Measurements from ENCODE around the gene POLDIP2.
"Not testable (repeated sequence)": the region's sequence is repeated elsewhere in the genome, so short reads cannot be mapped to it uniquely, and the experiment has no call there.

POLDIP2 gene

DNA sequence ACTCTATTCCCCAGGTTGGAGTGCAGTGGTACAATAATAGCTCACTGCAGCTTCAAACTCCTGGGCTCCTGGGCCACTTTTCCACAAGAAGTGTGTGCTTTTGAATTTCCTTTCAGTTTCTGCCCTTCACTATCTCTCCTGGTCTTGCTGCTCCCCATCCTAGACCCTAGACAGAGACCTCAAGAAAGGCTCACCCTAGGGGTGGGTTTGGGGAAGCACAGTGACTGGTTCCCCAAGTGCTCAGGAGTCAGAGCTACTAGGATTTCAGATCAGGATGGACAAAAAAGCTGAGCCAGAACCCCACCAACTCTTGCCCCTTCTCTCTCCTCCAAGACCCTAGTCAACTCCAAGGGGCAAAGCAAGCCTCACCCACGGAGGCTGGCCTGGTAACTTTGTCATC, 9.3 kb upstream of the POLDIP2 start:
- DNase-seq (ENCODE audit: extremely low read depth in 1 of 2, low read depth in 1 of 2), result no peak

DNA sequence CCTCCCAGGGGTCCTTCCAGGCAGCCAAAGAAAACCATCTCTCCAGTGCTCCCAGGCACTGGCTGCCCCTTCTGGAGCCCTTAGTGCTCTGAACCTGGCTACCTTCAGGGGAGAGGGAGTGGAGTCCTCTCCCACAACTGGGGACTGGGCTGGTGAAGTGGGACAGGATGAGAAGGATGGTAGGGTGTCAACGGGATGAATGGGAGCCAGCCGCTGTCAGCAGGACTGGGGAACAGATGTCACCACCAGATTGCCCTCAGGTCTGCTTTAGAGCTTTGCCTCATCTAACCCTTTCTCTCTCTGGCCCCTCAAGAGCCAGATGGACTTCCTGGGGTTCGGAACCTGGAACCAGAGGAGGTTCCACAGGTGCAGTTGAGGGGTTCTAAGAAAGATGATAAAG, 8.2 kb upstream of the POLDIP2 start:
- no peak for DNase-seq (ENCODE audit: extremely low read depth in 1 of 2, low read depth in 1 of 2)

DNA sequence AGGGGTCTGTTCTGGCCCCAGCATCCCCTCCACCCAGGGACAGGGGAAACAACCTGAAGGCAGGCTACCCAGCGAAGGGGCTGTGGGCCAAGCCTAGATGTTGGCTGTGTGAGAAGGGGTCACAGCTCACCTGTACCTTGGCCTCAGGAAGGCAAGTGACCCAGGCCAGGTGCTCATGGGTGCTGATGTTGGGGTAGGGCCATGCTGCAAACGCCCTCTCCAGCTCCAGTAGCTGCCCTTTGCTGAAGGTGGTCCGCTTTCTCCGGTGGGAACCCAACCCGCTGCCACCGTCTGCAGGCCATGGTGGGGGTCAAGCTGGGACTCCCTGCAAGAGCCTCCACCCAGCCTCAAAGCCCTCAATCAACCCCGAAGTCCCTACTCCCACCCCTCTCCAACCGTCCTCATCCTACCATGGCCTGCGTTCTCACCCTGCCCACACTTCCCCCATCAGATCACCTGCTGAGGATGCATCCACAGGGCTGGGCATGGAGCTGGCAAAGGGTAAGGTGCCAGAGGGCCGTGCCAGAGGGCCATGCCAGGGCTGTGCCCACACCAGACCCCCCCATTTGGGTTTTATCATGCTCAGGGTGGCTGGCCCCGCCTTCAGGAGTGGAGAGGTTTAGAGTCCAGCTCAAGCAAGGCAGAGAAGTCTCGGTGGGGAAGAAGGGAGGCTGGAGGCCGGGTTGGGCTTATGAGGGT, 7.5 kb upstream of the POLDIP2 start, which contains the start of gene SEBOX:
Gene SEBOX (minus strand): TSS at position 535 of the 699 bp plus-strand sequence. CDS start 48 bp downstream, at position 487.
- DNase-seq (ENCODE audit: extremely low read depth in 1 of 2, low read depth in 1 of 2), result no peak

DNA sequence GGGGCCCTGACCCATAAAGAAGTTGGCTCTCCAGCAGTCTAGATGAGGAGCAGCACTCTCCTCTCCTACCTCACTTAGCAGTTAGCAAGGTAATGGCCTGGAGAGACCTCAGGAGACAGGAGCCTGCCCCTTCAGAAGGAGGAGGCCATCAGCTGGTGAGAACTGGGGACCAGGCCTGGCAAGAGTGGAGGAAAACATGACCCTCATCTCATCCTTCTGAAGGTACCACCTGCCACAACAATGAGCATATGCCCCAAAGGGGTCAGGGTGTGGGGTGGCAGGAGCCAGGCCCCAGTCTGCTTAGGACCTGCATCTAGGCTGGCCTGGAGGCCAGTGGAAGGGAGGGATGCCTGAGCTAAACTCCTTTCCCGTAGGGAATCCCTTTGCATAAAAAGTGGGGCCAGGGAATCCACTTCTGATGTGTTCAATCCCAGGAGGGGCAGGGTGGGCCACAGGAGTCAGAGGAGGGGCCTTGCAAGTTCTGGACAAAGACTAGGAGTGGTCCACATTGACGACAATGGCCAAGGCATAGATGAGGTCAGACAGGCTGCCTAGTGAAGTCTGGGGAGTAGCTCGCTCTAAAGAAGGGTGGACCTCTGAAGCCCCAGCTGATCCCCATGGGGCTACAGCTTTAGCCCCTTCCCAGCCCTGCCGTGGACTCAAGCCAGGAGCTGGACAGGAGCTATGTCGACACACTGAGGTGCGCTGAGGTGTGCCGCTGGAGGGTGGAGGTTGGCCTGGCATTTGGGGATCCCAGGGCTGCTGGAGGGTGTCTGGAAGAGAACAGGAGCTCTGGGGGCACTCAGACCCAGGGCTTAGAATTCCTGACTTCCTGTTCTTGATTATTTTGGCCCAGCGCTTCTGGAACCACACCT, 6.7 kb upstream of the POLDIP2 start:
- DNase-seq (ENCODE audit: extremely low read depth in 1 of 2, low read depth in 1 of 2), result no peak

DNA sequence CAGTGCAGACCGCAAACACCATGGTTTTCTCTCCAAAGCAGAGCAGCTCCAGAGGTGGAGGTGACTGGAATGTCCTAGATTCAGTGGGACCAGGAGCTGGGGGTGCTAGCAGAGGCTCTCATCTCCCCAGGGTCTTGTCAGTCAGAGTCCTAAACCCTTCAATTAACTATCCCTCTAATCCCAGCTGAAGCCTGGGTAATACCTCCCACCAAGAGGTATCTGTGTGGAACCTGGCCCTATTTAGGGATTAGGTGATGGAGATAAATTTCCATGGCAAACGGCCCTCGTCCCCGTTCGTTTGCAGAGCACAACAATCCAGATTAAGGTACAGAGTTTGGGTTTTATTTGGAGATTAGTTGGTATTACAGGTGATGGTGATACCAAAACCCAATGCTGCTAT, 5.9 kb upstream of the POLDIP2 start:
- DNase-seq (ENCODE audit: extremely low read depth in 1 of 2, low read depth in 1 of 2), result no peak

DNA sequence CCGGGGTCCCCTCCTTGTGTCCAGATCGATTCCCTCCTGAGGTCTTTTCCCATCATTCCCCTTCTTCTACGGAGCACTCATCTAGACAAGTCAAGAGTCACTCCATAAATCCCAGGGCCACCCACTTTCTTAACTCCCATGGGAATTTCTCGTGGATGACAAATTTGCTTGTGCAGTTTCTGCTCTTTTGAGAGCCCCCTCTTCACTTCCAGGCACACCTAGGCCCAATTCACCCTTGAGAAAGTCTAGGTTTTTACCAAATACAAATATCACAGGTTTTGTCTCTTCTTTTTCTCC, 522 bp upstream of the POLDIP2 start:
- no peak for DNase-seq (ENCODE audit: extremely low read depth in 1 of 2, low read depth in 1 of 2)

DNA sequence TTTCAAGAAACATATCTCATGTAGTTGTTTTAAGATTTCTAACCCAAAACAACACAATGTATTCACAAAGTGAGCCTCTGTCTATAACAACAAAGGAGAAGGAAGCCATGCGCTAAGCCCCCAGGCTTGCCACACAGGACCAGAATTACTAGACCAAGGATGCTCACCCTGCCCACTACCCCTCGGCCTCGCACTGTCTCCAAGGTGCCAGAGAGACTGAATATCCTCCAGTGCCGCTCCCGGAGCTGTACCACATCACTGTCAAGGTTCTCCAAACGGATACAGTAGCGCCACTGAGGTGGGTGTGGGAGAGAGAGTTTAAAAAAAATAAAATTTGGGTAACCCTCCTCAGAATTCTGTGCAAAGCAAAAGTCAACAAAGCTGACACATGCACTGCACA, 7.1 kb downstream of the POLDIP2 start:
- no peak for DNase-seq (ENCODE audit: extremely low read depth in 1 of 2, low read depth in 1 of 2)

DNA sequence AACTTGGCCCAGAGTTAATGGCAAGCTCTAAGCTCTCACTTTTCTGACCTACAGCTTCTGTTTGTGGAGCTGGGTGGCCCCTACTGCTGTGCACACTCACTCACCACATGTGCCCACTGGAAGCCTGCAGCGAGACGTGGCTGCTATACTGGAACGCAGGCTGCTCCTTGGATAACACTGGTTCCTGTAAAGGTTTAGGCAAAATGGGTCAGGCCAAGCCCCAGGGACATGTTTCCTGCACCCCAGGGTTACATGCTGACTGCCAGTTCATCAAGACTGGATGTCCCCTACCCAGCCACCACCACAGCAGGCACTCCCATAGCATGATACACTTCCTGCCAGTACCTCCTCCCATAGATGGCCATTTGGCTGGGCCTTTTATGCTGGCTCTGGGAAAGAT, 8.3 kb downstream of the POLDIP2 start:
- no peak for DNase-seq (ENCODE audit: extremely low read depth in 1 of 2, low read depth in 1 of 2)

DNA sequence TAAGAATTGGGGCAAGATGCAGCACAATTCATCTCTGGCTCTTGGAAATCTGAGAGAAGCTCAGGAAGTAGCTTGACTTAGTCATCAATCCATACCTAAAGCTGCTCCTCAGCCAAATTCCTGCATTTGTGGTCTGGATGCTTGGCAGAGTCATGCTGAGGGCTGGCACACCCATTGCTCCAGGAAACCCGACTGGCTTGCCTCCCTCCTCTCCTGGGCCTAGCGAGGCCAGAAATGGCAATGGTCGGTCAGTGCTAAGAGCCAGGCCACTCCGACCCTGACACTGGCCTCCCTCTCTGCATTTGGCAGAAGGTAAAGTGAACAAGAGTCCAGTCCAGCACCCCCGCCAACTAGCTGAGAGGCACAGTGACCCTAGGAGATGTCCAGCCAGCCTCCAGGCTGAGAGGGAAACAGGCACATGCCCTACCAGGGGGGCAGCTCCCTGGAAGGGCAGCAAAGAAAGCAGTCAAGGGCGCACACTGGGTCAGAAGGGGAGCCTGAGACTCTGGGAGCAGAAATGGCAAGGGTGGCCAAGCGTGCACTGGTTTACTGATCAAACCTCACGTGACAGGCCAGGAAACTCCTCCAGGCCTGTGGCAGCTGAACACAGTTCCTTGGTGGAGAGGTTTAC, 10.0 kb downstream of the POLDIP2 start:
- DNase-seq (ENCODE audit: extremely low read depth in 1 of 2, low read depth in 1 of 2), result no peak

DNA sequence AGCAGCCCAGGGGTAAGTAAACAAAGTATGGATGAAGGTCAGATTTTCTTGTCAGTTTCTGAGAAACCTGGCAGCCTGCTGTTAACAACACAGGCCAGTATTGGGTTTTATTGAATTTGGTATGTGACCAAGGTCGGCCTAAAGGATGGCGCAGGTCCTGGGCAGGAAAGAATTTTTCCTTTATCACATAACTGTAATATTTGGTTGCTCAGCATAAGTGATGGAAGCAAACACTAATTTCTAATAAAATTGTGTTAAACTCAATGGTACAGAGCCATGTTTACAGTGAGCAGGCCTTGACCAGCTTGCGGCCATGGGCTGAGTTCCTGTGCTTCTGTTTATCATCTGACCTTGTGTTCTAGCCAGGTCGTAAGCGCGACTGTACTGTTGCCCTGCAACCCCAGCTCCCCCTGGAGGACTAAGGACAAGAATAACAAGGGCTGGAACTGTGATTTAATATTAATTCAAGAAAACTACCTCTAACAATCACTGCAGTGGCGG, 10.5 kb downstream of the POLDIP2 start:
- no peak for DNase-seq (ENCODE audit: extremely low read depth in 1 of 2, low read depth in 1 of 2)

DNA sequence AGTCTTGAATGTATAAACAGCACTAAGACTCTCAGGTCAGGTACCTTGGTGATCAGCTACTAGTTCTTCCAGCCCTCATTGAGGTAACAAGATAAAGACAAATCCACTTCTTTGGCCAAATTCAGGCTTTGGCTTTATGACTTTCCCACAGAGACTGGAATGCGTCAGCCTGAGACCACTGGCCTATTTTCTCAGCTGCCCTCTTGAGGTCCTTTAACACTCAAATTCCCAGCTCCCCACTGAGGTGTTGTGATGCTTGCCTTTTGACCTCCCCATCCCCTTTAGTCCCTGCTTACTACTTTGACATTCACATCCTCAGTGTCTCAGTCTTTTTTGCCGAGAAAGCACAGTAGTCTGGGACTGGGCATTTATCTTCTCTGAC, 11.1 kb downstream of the POLDIP2 start:
- no peak for DNase-seq (ENCODE audit: extremely low read depth in 1 of 2, low read depth in 1 of 2)

DNA sequence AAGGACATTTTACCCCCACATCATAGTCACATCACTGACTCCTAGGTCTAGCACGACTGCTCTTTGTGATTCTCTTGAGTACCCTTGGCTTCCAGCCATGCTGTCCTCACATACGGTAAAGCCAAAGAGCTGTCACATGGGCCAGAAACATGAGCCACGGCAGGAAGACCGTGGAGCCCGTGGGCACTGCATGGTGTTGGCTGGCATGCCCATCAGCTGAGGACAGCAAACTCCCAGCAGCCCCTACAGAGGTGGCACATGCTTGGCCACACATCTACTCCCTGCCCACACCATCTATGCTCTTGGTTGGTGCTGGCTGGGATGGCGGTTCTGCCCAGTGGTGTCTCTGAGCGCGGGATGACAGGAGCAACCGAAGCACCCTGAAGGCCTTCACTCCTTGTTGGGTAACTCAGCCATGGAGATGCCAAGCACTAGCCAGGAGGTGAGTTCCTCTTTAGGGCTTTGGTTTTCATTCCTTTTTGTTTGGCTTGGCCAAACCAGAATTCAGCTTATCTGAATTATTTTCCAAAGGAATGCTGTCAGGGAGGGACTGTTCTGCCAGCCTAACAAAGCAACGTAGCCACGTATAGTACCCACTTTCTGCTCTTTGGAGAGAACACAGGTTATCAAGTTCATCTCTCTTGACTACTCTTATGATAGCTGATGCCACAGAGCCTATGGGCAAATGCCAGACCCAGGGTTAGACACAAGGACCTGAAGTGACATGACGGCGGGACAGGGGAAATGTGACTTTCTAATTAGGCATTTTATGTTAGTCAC, 11.7 kb downstream of the POLDIP2 start:
- no peak for DNase-seq (ENCODE audit: extremely low read depth in 1 of 2, low read depth in 1 of 2)

DNA sequence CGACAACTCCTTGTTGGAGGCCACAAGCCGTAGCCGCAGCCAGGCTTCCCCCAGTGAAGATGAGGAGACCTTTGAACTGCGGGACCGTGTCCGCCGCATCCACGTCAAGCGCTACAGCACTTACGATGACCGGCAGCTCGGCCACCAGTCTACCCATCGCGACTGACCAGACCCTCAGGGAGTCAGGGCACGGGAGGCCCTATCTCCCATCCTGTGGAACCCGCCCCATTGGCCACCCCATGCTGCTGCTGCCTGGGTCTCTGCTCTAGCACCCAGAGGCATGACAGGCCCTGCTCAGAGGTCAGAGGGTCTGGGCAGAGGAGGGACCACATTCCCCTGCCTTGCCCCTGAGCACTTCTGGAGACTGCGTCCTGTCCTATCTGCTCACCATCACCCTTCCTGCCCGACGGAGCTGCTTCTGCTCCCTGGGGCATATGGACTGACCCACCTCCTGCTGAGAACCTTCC, 12.9 kb downstream of the POLDIP2 start:
- DNase-seq (ENCODE audit: extremely low read depth in 1 of 2, low read depth in 1 of 2), result no peak

DNA sequence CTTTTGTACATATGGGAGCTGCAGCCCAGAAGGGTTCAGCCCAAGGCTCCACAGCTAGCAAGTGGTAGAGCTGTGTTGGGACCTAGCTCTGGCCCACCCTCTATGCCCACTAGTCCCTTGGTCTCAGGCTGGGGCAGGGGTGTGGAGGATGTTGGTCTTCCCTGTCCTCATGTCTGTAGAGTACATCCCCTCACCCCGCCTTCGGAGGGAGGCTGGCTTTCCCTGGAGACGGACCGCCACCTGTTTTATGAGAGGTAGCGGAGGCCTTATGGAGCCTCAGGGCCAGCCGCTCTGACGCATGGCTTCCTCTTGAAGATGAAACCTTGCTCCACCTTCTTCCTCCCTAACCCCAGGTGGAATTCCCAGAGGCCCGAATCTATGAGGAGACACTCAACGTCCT, 13.3 kb downstream of the POLDIP2 start:
- no peak for DNase-seq (ENCODE audit: extremely low read depth in 1 of 2, low read depth in 1 of 2)

DNA sequence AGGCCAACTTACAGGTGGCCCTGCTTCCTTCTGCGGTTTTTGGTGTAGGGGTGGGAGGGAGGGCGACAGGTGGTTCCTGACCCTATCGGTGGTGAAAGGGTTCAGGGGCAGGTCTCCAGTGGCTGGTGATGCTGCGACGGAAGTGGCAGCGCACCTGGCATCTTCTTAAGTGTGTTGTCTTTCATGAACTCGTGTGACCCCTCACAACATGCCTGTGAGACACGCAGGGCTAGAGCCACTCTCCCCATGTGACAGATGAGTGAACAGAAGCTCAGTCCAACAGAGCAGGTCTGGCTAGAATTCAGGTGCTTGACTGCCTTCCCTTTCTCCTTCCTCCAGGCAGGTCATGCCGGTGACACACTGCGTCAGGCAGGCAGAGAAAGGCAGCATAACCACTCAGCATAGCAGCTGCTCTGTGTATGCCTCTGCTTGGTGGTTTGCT, 13.8 kb downstream of the POLDIP2 start:
- DNase-seq (ENCODE audit: extremely low read depth in 1 of 2, low read depth in 1 of 2), result no peak

DNA sequence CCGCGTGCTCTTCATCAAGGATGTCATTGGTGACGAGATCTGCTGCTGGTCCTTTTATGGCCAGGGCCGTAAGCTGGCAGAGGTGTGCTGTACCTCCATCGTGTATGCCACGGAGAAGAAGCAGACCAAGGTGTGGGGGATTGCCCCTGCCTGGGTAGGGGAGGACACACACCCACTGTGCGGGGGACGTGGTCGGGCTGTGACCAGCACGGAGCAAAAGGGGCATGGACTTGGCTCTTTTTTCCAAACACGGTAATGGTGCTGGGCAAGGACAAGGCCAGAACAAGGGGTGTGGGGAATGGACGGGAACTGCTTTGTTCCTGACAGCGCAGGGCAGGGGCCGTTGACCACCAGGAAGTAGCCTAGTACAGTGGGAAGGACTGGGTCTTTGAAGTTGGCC, 15.0 kb downstream of the POLDIP2 start:
- no peak for DNase-seq (ENCODE audit: extremely low read depth in 1 of 2, low read depth in 1 of 2)

DNA sequence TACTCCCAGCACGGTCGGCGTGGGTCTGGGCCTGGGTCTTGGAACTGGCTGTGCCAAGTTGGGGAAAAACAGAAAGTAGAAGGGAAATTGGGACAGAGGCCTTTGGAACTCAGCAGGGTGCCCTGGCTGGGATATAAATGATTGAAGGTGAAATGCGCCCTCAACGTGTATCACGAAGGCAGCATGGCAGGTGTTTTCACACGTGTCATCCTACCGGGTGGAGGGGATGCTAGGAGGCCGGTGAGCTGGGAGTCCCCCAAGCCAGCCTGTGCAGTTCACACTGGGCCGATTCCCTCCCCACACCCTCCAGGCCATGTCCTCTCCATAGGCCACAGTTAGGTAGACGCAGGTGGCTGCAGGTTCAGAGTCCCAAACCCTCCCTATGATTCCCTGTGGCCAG, 15.8 kb downstream of the POLDIP2 start:
- no peak for DNase-seq (ENCODE audit: extremely low read depth in 1 of 2, low read depth in 1 of 2)

DNA sequence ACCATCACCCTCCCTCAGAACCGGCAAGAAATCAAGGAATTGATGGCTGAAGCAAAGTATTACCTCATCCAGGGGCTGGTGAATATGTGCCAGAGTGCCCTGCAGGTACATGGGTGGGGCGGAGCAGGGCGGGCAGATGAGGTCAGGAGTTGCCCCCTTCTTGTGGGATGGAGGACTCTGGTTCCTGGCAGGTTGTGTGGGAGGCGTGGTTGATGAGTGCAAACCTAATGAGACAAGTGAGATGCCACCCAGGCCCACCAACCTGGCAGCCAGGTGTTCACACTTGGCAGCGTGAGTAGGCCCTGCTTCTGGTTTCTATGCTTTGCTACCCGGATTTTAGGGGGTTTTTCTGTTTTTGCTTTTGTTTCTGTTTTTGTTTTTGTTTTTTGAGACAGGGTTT, 17.0 kb downstream of the POLDIP2 start:
- DNase-seq (ENCODE audit: extremely low read depth in 1 of 2, low read depth in 1 of 2), result no peak

DNA sequence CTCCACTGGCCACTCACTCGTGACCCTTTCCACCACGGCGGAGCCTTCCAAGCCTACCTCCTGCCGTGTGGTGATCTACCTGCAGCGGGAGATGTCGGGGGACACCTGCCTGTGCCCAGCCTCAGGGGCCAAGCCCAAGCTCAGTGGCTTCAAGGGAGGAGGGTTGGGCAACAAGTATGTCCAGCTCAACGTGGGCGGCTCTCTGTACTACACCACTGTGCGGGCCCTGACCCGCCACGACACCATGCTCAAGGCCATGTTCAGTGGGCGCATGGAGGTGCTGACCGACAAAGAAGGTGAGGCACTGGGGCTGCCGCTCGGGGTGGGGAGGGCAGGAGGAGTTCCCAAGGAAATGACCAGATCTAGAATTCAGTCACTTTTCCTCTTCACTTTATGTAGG, 17.9 kb downstream of the POLDIP2 start:
- DNase-seq (ENCODE audit: extremely low read depth in 1 of 2, low read depth in 1 of 2), result no peak

DNA sequence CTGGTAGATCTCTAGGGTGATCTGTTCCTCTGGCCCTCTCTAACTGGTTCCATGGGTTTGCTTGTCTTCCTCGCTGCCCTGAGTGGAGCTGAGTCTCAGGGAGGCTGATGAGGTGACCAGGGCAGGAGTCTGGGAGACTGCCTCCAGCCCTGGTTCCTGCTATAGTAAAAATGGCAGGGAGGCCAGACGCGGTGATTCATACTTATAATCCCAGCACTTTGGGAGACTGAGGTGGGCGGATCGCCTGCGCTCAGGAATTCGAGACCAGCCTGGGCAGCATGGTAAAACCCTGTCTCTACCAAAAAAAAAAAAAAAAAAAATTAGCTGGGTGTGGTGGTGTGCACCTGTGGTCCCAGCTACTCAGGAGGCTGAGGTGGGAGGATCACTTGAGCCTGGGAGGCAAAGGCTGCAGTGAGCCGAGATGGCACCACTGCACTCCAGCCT, 18.5 kb downstream of the POLDIP2 start:
- DNase-seq (ENCODE audit: extremely low read depth in 1 of 2, low read depth in 1 of 2), result not testable (repeated sequence)
